GM18861 (cell line): Measurements from ENCODE around the gene PTCD2.

Source experiments
- ATAC-seq: cut with Tn5 transposase; IDR thresholded peaks from one replicate; pipeline ENCODE4 v1.9.1; 2021; ENCODE audit not compliant: unreplicated experiment

Gene PTCD2

GRCh38 chr5:72338689-72339209 is 18.6 kb downstream of the PTCD2 start:
- no peak for ATAC-seq

GRCh38 chr5:72346398-72346797 is 26.2 kb downstream of the PTCD2 start:
- ATAC-seq = no peak

- ATAC-seq = no peak
Measured at GRCh38 chr5:72347801-72348308, 27.7 kb downstream of the PTCD2 start.

- ATAC-seq = no peak
Measured at GRCh38 chr5:72351376-72351775, 31.2 kb downstream of the PTCD2 start.

GRCh38 chr5:72352616-72353015 is 32.4 kb downstream of the PTCD2 start:
- no peak for ATAC-seq

- no peak for ATAC-seq
Measured at GRCh38 chr5:72353046-72353445, 32.9 kb downstream of the PTCD2 start.

- no peak for ATAC-seq
Measured at GRCh38 chr5:72355706-72356299, 35.6 kb downstream of the PTCD2 start.

- ATAC-seq = no peak
Measured at GRCh38 chr5:72356361-72356760, 36.2 kb downstream of the PTCD2 start.

- ATAC-seq = no peak
Measured at GRCh38 chr5:72358925-72359324, 38.8 kb downstream of the PTCD2 start.

- no peak for ATAC-seq
Measured at GRCh38 chr5:72359886-72360285, 39.7 kb downstream of the PTCD2 start.

- ATAC-seq = no peak
Measured at GRCh38 chr5:72363166-72363802, 43.1 kb downstream of the PTCD2 start.

- ATAC-seq = no peak
Measured at GRCh38 chr5:72364171-72364570, 44.0 kb downstream of the PTCD2 start.

GRCh38 chr5:72364951-72365350 is 44.8 kb downstream of the PTCD2 start:
- ATAC-seq = no peak

GRCh38 chr5:72366324-72366976 is 46.3 kb downstream of the PTCD2 start:
- ATAC-seq = peak; percentile 77

GRCh38 chr5:72368271-72368670 is 48.1 kb downstream of the PTCD2 start:
- no peak for ATAC-seq

- ATAC-seq = no peak
Measured at GRCh38 chr5:72369301-72369700, 49.1 kb downstream of the PTCD2 start.

GRCh38 chr5:72369711-72370110 is 49.5 kb downstream of the PTCD2 start:
- no peak for ATAC-seq

- ATAC-seq = no peak
Measured at GRCh38 chr5:72372331-72372730, 52.2 kb downstream of the PTCD2 start.

- no peak for ATAC-seq
Measured at GRCh38 chr5:72372923-72373322, 52.8 kb downstream of the PTCD2 start.

GRCh38 chr5:72374844-72375243 is 54.7 kb downstream of the PTCD2 start:
- no peak for ATAC-seq

- no peak for ATAC-seq
Measured at GRCh38 chr5:72376381-72376780, 56.2 kb downstream of the PTCD2 start.
